Heart left ventricle (tissue), 13 donors: Measurements from ENCODE around the gene KCNAB2.

Experiments
- CTCF ChIP-seq, 12 donors: fragments of 200-600 bp; sonication (generic) in 4 of 12; IDR thresholded peaks; one replicate each; pipeline versions ENCODE4 v1.5.0 to v1.8.0; 2018 to 2022; ENCODE audit warnings: antibody characterized with exemption in 12 of 12, mild to moderate bottlenecking in 5 of 12
- POLR2A ChIP-seq, 2 donors: fragments of 450-650 bp; IDR thresholded peaks; one replicate each; pipeline ENCODE4 v1.6.1; 2017; ENCODE audit warnings: antibody characterized with exemption in 2 of 2, mild to moderate bottlenecking in 2 of 2, moderate library complexity in 2 of 2
- donor health status: ischemic (EF 13 %, LVEDD 7.1; RV severe dilation, severe dysfunction).
- donor health status: DM: no; HTN: yes; CAD: no.
- donor health status: DM: no; HTN: no; CAD: no.
- donor health status: ischemic (EF 25% LVEDD 6.9; RV normal size, moderate dysfunction).
- donor health status: ischemic (EF 25% LVEDD 5.7; RV mildly dilated, moderate dysfunction).
- donor health status: ischemic (EF 35%, LVEDD 5.7; RV mildly dilated, moderate dysfunction).
- donor health status: nonischemic (EF 11% LVEDD 7.7; RV severe dilation, severe dysfunction).
- donor health status: DM: yes; HTN: yes; CAD: no.
- donor health status: PGD.
- donor health status: ischemic (EF 29% LVEDD 5.4; RV normal size, mild dysfunction).
- donor health status: nonischemic (EF 23%, LVEDD 6.1; RV moderate dilation, normal function).

GRCh38 chr1:5997316-5997715, 48.4 kb upstream of the KCNAB2 start:
- TF ChIP-seq CTCF (IDR thresholded peaks at IDR 0.05) (no peak), POLR2A (IDR thresholded peaks at IDR 0.05) (no peak)
